OCI-LY7 (cell line): Measurements from ENCODE around the gene KIF11. TPM values are rescaled to one million over a fixed set of nuclear protein-coding genes. Genes with fewer than 3 reads are reported as not detected.

Source experiments
- BruUV-seq: library from RNA; stranded (reverse); fragments of 400-500 nt; replicated peaks from 2 replicates; lab custom pipeline; 2021; lab: Mats Ljungman, UMichigan
- CTCF ChIA-PET: fragments of 300-600 bp; sonication (Branson Sonifier 250); formaldehyde crosslinking; loops from one replicate; lab custom pipeline; 2022; ENCODE audit warnings: antibody characterized with exemption; ENCODE audit not compliant: unreplicated experiment; lab: Charles Lee
- POLR2A ChIA-PET: fragments of 300-600 bp; sonication (Branson Sonifier 250); formaldehyde crosslinking; loops from one replicate; lab custom pipeline; 2022; ENCODE audit warnings: antibody characterized with exemption; lab: Charles Lee
- DNase-seq: peaks from one replicate; pipeline ENCODE4 v3.0.0-alpha.2; 2015; ENCODE audit warnings: low spot score
- H2AFZ ChIP-seq: fragments of 200-600 bp; sonication (generic), shearing (Covaris generic); 2 replicates; pipeline ENCODE4 v1.6.1; 2014; ENCODE audit warnings: mild to moderate bottlenecking, antibody characterized with exemption, low read length, moderate library complexity
- H3K27ac ChIP-seq: fragments of 200-600 bp; sonication (generic); 2 replicates; pipeline ENCODE4 v1.5.1; 2014; ENCODE audit warnings: mixed run types, low read depth, mild to moderate bottlenecking, moderate library complexity, low read length, inconsistent platforms; ENCODE audit not compliant: poor library complexity, severe bottlenecking
- H3K36me3 ChIP-seq: fragments of 200-600 bp; sonication (generic); 2 replicates; pipeline ENCODE4 v1.6.1; 2014; ENCODE audit warnings: mild to moderate bottlenecking, antibody characterized with exemption, low read length, moderate library complexity, mixed read lengths; ENCODE audit not compliant: insufficient read depth
- H3K4me1 ChIP-seq: fragments of 200-600 bp; sonication (generic); 2 replicates; pipeline ENCODE4 v1.5.1; 2014; ENCODE audit warnings: mild to moderate bottlenecking, low read length; ENCODE audit not compliant: insufficient read depth, poor library complexity, severe bottlenecking
- H3K4me2 ChIP-seq: fragments of 200-600 bp; sonication (generic); 2 replicates; pipeline ENCODE4 v1.6.1; 2014; ENCODE audit warnings: mild to moderate bottlenecking, low read length
- H3K4me3 ChIP-seq: fragments of 200-600 bp; sonication (generic); 2 replicates; pipeline ENCODE4 v1.5.1; 2014; ENCODE audit warnings: mild to moderate bottlenecking, low read depth, low read length; ENCODE audit not compliant: poor library complexity, severe bottlenecking
- H3K79me2 ChIP-seq: fragments of 200-600 bp; sonication (generic); 2 replicates; pipeline ENCODE4 v1.6.1; 2016; ENCODE audit warnings: low read depth, mild to moderate bottlenecking, low read length, moderate library complexity, mixed read lengths; ENCODE audit not compliant: insufficient read depth
- H3K9me2 ChIP-seq: fragments of 200-600 bp; sonication (generic); 2 replicates; pipeline ENCODE4 v1.6.1; 2016; ENCODE audit warnings: mild to moderate bottlenecking, low read length, mixed read lengths; ENCODE audit not compliant: insufficient read depth
- H3K9me3 ChIP-seq: fragments of 200-600 bp; sonication (generic); 2 replicates; pipeline ENCODE4 v1.6.1; 2014; ENCODE audit warnings: mild to moderate bottlenecking, mixed run types, low read length, mixed read lengths
- H4K20me1 ChIP-seq: fragments of 200-600 bp; sonication (generic); 2 replicates; pipeline ENCODE4 v1.6.1; 2014; ENCODE audit warnings: mild to moderate bottlenecking, antibody characterized with exemption, low read length, moderate library complexity, mixed read lengths; ENCODE audit not compliant: insufficient read depth
- CTCF ChIP-seq: fragments of 200-600 bp; sonication (generic); conservative IDR thresholded peaks from 2 replicates; pipeline ENCODE4 v1.5.1; 2014; ENCODE audit warnings: mild to moderate bottlenecking, antibody characterized with exemption, low read length, moderate library complexity, mixed read lengths
- EZH2phosphoT487 ChIP-seq: fragments of 200-600 bp; sonication (generic); IDR thresholded peaks from 2 replicates; pipeline ENCODE4 v1.6.1; 2018; ENCODE audit warnings: low read depth, borderline replicate concordance, mild to moderate bottlenecking, mixed run types, antibody characterized with exemption, low read length, moderate library complexity, mixed read lengths
- intact Hi-C: fragments of 100-400 bp; cut with micrococcal nuclease; formaldehyde crosslinking; loops from one replicate; pipeline ENCODE4 v1.10.0; 2022; ENCODE audit not compliant: unreplicated experiment
- total RNA-seq, 2 experiments: library from RNA; depleted of rRNA in 1 of 2; stranded (reverse); fragments of >200 nt in 1 of 2; shearing (Covaris generic) in 1 of 2; gene quantifications; 2 replicates each; pipeline ENCODE4 v1.2.3, GENCODE V29; 2014 to 2022

Gene KIF11
- total RNA-seq, 2 experiments from 2014 or later, result 71.8 to 103 TPM

- Histone ChIP-seq H2AFZ (no peak overlapping the region), H3K4me2 (no peak overlapping the region), H3K4me1 (no peaks in the 10 kb centered on the region), H3K4me3 (no peak overlapping the region), H3K9me3 (no peaks in the 10 kb centered on the region), H3K9me2 (no peaks in the 10 kb centered on the region), H3K79me2 (peaks cover 15% of the 10 kb centered on the region; the same call in 1 of the 2 replicates), H3K36me3 (peaks cover 97% of the 10 kb centered on the region), H4K20me1 (no peaks in the 10 kb centered on the region), H3K27ac (no peak overlapping the region)
- TF ChIP-seq CTCF, result no peak
- no peak for TF ChIP-seq EZH2phosphoT487
- POLR2A ChIA-PET, result interaction anchor here (0.9 to 2.8 kb wide), 4 partner anchors 8 to 32 kb away, joined by 3 to 10 read pairs (median 6); no protein-coding TSS in a partner anchor
- CTCF ChIA-PET, result no interaction called here
- intact Hi-C loops, result no loop called here
- no TSS peak for BruUV-seq
- no peak for DNase-seq
These were observed 45.1 kb downstream of the KIF11 start for GRCh38 chr10:92638037-92638436.

GRCh38 chr10:92640107-92640506 lies 47.2 kb downstream of the KIF11 start:
- TF ChIP-seq EZH2phosphoT487 (no peak), CTCF (no peak)
- intact Hi-C loops, result loop anchor here (5.0 kb wide), 1 partner anchor 33 kb away; no protein-coding TSS in a partner anchor
- no peaks in the 10 kb centered on the region for H3K9me3 ChIP-seq
- peaks cover 95% of the 10 kb centered on the region for H3K36me3 ChIP-seq
- ChIA-PET CTCF (no interaction called here), POLR2A (interaction anchor here (0.7 to 2.8 kb wide), 4 partner anchors 11 to 37 kb away, joined by 3 to 9 read pairs (median 3); no protein-coding TSS in a partner anchor)
- no peak overlapping the region for H3K4me3 ChIP-seq
- no peaks in the 10 kb centered on the region for H3K9me2 ChIP-seq
- no TSS peak for BruUV-seq
- H3K4me1 ChIP-seq, result no peaks in the 10 kb centered on the region
- no peaks in the 10 kb centered on the region for H4K20me1 ChIP-seq
- no peak overlapping the region for H3K27ac ChIP-seq
- H3K79me2 ChIP-seq, result peaks cover 15% of the 10 kb centered on the region; the same call in 1 of the 2 replicates
- H2AFZ ChIP-seq, result no peak overlapping the region
- H3K4me2 ChIP-seq, result no peak overlapping the region
- DNase-seq, result no peak

DNA sequence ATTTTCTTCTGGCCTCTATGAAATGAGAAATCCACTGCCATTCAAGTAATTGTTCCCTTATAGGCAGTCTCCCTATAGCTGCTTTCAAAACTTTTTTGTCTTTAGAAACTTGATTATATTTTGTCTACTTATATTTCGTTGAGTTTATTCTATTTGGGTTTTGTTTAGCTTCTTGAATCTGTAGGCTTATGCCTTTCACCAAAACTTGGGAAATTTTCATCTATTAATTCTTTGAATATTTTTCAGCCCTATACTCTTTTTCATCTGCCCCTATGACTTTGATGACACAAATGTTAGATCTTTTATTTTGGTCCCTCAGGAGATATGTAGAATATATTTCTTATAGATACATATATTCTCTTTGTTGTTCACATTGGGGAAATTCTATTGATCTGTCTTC lies 48.6 kb downstream of the KIF11 start:
- ChIA-PET CTCF (interaction anchor here (1.5 kb wide), 1 partner anchor 51 kb away, joined by 3 read pairs; no protein-coding TSS in a partner anchor), POLR2A (interaction anchor here (0.6 to 1.2 kb wide), 2 partner anchors 12 to 260 kb away, joined by 3 to 8 read pairs; no protein-coding TSS in a partner anchor)
- H3K27ac ChIP-seq, result no peak overlapping the region
- peaks cover 94% of the 10 kb centered on the region for H3K36me3 ChIP-seq
- TF ChIP-seq EZH2phosphoT487 (no peak), CTCF (no peak)
- H3K4me2 ChIP-seq, result no peak overlapping the region
- H3K9me3 ChIP-seq, result no peaks in the 10 kb centered on the region
- no peak for DNase-seq
- no peaks in the 10 kb centered on the region for H3K9me2 ChIP-seq
- no peaks in the 10 kb centered on the region for H4K20me1 ChIP-seq
- H2AFZ ChIP-seq, result no peak overlapping the region
- H3K4me1 ChIP-seq, result no peaks in the 10 kb centered on the region
- intact Hi-C loops, result loop anchor here (5.0 kb wide), 1 partner anchor 34 kb away; no protein-coding TSS in a partner anchor
- peaks cover 15% of the 10 kb centered on the region; the same call in 1 of the 2 replicates for H3K79me2 ChIP-seq
- H3K4me3 ChIP-seq, result no peak overlapping the region
- BruUV-seq, result no TSS peak
